ENCODE results near the gene HAUS2.

DNA sequence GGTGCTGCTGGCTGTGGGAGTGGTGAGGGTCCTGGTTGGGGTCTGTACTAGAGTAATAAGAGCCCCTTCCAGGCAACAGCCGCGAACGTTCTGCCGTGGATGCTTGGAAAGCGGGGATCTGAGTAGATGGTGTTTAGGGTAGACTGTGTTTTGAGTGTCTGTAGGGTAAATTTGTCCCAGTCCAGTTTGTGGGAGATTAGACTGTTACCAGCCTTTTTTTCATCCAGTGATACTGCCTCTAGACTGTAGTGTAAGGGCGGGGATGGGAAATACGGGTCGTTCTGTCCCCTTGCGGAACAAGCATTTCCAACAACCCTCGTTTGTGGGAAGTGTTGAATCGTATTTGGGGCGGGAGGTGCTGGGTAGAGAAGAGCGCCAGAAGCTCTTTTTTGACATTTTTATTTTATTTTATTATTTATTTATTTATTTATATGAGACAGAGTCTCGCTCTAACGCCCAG, 424 bp downstream of the HAUS2 start:
- TF ChIP-seq ATF3 (IDR thresholded peaks at IDR 0.05; ENCODE audit: borderline replicate concordance, extremely low read depth, low read depth, low read length): no peak
- no peak for TF ChIP-seq TAF1 (IDR thresholded peaks at IDR 0.05; ENCODE audit: borderline replicate concordance, low read depth, low read length)
- no peak for TF ChIP-seq CTCF (IDR thresholded peaks at IDR 0.05 in 2 of 3, conservative IDR thresholded peaks at IDR 0.05 in 1 of 3; ENCODE audit: control insufficient read depth in 2 of 3, extremely low read depth in 1 of 3, insufficient read depth in 1 of 3, low read depth in 3 of 3, low read length in 3 of 3)
- no peak for TF ChIP-seq ZSCAN29 (IDR thresholded peaks at IDR 0.05)
- TF ChIP-seq EZH2 (IDR thresholded peaks at IDR 0.05; ENCODE audit: borderline replicate concordance, control insufficient read depth, low read depth, low read length): no peak
- TF ChIP-seq CHD4 (IDR thresholded peaks at IDR 0.05): no peak
- TF ChIP-seq USF1 (IDR thresholded peaks at IDR 0.05; ENCODE audit: borderline replicate concordance, extremely low read length, insufficient read depth, low read depth, low read length): no peak
